HepG2 (cell line): ENCODE data around the gene TXNRD2. TPM values are rescaled to one million over a fixed set of nuclear protein-coding genes. Genes with fewer than 3 reads are reported as not detected.

Experiments used
- GPBP1L1 ChIP-seq: sonication (generic); formaldehyde crosslinking; IDR thresholded peaks from 2 replicates; pipeline ENCODE4 v1.5.0; 2020; ENCODE audit warnings: mild to moderate bottlenecking, missing genetic modification reagents
- GZF1 ChIP-seq: sonication (generic); formaldehyde crosslinking; IDR thresholded peaks from 2 replicates; pipeline ENCODE4 v1.5.1; 2020; ENCODE audit warnings: mild to moderate bottlenecking, missing genetic modification reagents
- IRF9 ChIP-seq: sonication (generic); formaldehyde crosslinking; IDR thresholded peaks from 2 replicates; pipeline ENCODE4 v1.8.0; 2022; ENCODE audit warnings: missing genetic modification reagents, mild to moderate bottlenecking, borderline replicate concordance
- PAF1 ChIP-seq: IDR thresholded peaks from 2 replicates; pipeline ENCODE4 v1.6.1; 2016; ENCODE audit warnings: missing genetic modification reagents, missing compliant biosample characterization
- PAXIP1 ChIP-seq: sonication (generic); formaldehyde crosslinking; conservative IDR thresholded peaks from 2 replicates; pipeline ENCODE4 v1.4.0; 2020; ENCODE audit warnings: mild to moderate bottlenecking, missing genetic modification reagents, moderate library complexity
- PHB2 ChIP-seq: fragments of 450-650 bp; IDR thresholded peaks from 2 replicates; pipeline ENCODE4 v1.6.1; 2018; ENCODE audit not compliant: partially characterized antibody
- SALL1 ChIP-seq: sonication (generic); formaldehyde crosslinking; IDR thresholded peaks from 2 replicates; pipeline ENCODE4 v1.8.0; 2022; ENCODE audit warnings: mild to moderate bottlenecking, missing genetic modification reagents
- TARDBP ChIP-seq: sonication (generic); formaldehyde crosslinking; IDR thresholded peaks from 2 replicates; pipeline ENCODE4 v1.8.0; 2022; ENCODE audit warnings: mild to moderate bottlenecking, missing genetic modification reagents
- ZBTB49 ChIP-seq: sonication (generic); formaldehyde crosslinking; IDR thresholded peaks from 2 replicates; pipeline ENCODE4 v1.4.0; 2020; ENCODE audit warnings: missing genetic modification reagents, borderline replicate concordance
- ZFX ChIP-seq: sonication (generic); formaldehyde crosslinking; IDR thresholded peaks from 2 replicates; pipeline ENCODE4 v1.4.0; 2020; ENCODE audit warnings: mild to moderate bottlenecking, low read depth, missing genetic modification reagents, moderate library complexity
- ZKSCAN8 ChIP-seq: IDR thresholded peaks from 2 replicates; pipeline ENCODE4 v1.6.1; 2016; ENCODE audit warnings: borderline replicate concordance, missing genetic modification reagents, missing compliant biosample characterization
- ZNF142 ChIP-seq: sonication (generic); formaldehyde crosslinking; IDR thresholded peaks from 2 replicates; pipeline ENCODE4 v1.4.0; 2020; ENCODE audit warnings: missing genetic modification reagents
- ZNF331 ChIP-seq: sonication (generic); formaldehyde crosslinking; IDR thresholded peaks from 2 replicates; pipeline ENCODE4 v1.4.0; 2020; ENCODE audit warnings: missing genetic modification reagents
- polyA plus RNA-seq, 8 experiments: library from polyadenylated mRNA; depleted of rRNA in 3 of 8; stranded (reverse) in 7 of 8; unstranded in 1 of 8; fragments of >200 nt; fragmentation: Illumina TruSeq in 4 of 8; extraction: Trizol in 4 of 8; gene quantifications; 2 replicates each; pipeline versions ENCODE4 v1.2.1 to v1.2.3, GENCODE V29; 2011 to 2016; ENCODE audit warnings: low read depth in 4 of 8, missing spikeins in 1 of 8, mixed read lengths in 1 of 8; ENCODE audit not compliant: insufficient read depth in 1 of 8
- total RNA-seq, 5 experiments: library from RNA; depleted of rRNA; stranded (reverse); fragments of >200 nt; fragmentation: Illumina TruSeq; extraction: Trizol; gene quantifications; 2 replicates each; pipeline ENCODE4 v1.2.3, GENCODE V29; 2016; ENCODE audit warnings: low read depth in 1 of 5

Gene TXNRD2
- total and polyA plus RNA-seq, 2 of the 13 experiments (the other 11 are each of a cell fraction or from before 2014, with no cell fraction given): 17.5 to 18.6 TPM

DNA sequence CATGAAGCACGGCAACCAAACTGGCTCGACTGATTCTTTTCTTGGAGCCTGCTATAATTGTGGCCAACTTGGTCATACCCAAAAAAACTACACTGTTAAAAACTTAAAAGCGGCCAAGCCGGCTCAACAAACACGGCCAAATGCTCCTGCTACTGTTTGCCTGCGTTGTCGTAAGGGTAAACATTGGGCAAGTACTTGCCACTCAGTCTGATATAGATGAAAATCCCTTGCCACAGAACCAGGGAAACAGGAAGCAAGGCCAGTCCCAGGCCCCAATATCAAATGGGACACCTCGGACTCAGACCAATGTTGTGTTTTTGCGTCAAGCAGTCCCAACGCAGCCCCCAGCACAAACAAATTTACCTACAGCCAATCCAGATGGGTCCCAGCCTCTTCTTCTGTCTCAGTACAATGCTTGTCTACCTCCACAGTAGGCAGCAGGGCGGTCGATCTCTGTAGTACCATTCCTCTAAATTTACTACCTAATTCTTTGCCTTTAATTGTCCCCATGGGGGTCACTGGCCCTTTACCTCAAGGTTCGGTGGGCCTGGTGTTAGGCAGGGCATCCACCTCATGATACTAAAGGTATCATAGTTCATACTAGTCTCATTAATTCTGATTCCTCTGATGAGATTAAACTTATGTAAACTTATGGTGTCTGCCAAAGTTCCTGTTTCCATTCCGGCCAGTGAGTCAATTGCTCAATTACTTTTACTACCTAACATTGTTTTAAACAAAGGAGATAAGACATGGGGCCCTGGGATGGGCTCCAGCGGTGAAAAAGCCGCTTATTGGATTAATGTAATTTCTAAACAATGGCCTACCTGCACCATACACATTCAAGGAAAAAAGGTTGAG is 3.8 kb downstream of the TXNRD2 start (continued):
- TF ChIP-seq ZNF142: no peak
- peak; percentile 70; the same call in 1 of the 2 replicates for TF ChIP-seq ZFX (CRISPR knock-in tag)
- no peak for TF ChIP-seq IRF9
- TF ChIP-seq PHB2: no peak
- no peak for TF ChIP-seq GPBP1L1 (CRISPR knock-in tag)
- no peak for TF ChIP-seq PAF1
- TF ChIP-seq ZNF331 (CRISPR knock-in tag): 0 out of 2 replicates have a peak, but pooled peaks have one; percentile 41
- TF ChIP-seq ZBTB49 (CRISPR knock-in tag): no peak
- TF ChIP-seq TARDBP (CRISPR knock-in tag): no peak
- TF ChIP-seq SALL1 (CRISPR knock-in tag): peak; percentile 68
- peak; percentile 54 for TF ChIP-seq PAXIP1 (CRISPR knock-in tag)
- no peak for TF ChIP-seq GZF1
- peak; percentile 48; the same call in 1 of the 2 replicates for TF ChIP-seq ZKSCAN8 (CRISPR knock-in tag)
